Natural killer cell (primary cell): ENCODE measurements around the gene PCDHAC2. TPM values are rescaled to one million over a fixed set of nuclear protein-coding genes. Genes with fewer than 3 reads are reported as not detected.

Source experiments
- ATAC-seq, 3 donors: fragments of 150-1000 bp in 2 of 3; fragments of 200-7000 bp in 1 of 3; cut with Tn5 transposase; 1 replicate in 1 of 3; 2 replicates in 2 of 3; pipeline ENCODE4 v1.10.0; 2021; ENCODE audit warnings: mild to moderate bottlenecking in 2 of 3, moderate library complexity in 2 of 3
- DNase-seq, 2 donors: peaks; one replicate each; pipeline versions ENCODE4 v3.0.0 to v3.0.0-alpha.2; 2013 to 2021; ENCODE audit warnings: mixed read lengths in 1 of 2
- H3K27ac ChIP-seq: one replicate; pipeline ENCODE4 v1.5.1; 2013; ENCODE audit warnings: mild to moderate bottlenecking, low read length
- H3K27me3 ChIP-seq: one replicate; pipeline ENCODE4 v1.6.1; 2013; ENCODE audit warnings: low read length; ENCODE audit not compliant: control insufficient read depth, insufficient read depth
- H3K36me3 ChIP-seq: one replicate; pipeline ENCODE4 v1.6.1; 2013; ENCODE audit warnings: low read length; ENCODE audit not compliant: control insufficient read depth, insufficient read depth
- H3K4me1 ChIP-seq: one replicate; pipeline ENCODE4 v1.6.1; 2013; ENCODE audit warnings: low read length; ENCODE audit not compliant: control insufficient read depth, insufficient read depth
- H3K4me3 ChIP-seq: one replicate; pipeline ENCODE4 v1.5.1; 2013; ENCODE audit warnings: low read length
- H3K9me3 ChIP-seq: one replicate; pipeline ENCODE4 v1.6.1; 2013; ENCODE audit warnings: low read length; ENCODE audit not compliant: control insufficient read depth, insufficient read depth
- H3K27ac Mint-ChIP-seq, 2 donors: one replicate each; pipeline ENCODE4 v1.8.0; 2022; ENCODE audit warnings: mild to moderate bottlenecking in 2 of 2, mixed read lengths in 2 of 2, moderate library complexity in 1 of 2
- H3K27me3 Mint-ChIP-seq, 2 donors: one replicate each; pipeline ENCODE4 v1.8.0; 2022; ENCODE audit warnings: low read depth in 2 of 2, mixed read lengths in 2 of 2
- H3K36me3 Mint-ChIP-seq: one replicate; pipeline ENCODE4 v1.8.0; 2022; ENCODE audit warnings: mixed read lengths
- H3K4me1 Mint-ChIP-seq, 2 donors: one replicate each; pipeline ENCODE4 v1.8.0; 2022; ENCODE audit warnings: mixed read lengths in 2 of 2
- H3K4me3 Mint-ChIP-seq: one replicate; pipeline ENCODE4 v1.8.0; 2022; ENCODE audit warnings: mild to moderate bottlenecking, moderate library complexity, mixed read lengths
- H3K9me3 Mint-ChIP-seq, 2 donors: one replicate each; pipeline ENCODE4 v1.8.0; 2022; ENCODE audit warnings: mixed read lengths in 2 of 2
- CTCF ChIP-seq: fragments of 200-600 bp; IDR thresholded peaks from one replicate; pipeline ENCODE4 v1.8.0; 2022; ENCODE audit warnings: antibody characterized with exemption
- WGBS: methylation state at CpG from one replicate; pipeline ENCODE4 v1.1.7; 2013; ENCODE audit warnings: missing lambda C conversion rate; ENCODE audit not compliant: insufficient coverage; 5-methylcytosine and 5-hydroxymethylcytosine counted together
- intact Hi-C: fragments of 100-400 bp; cut with micrococcal nuclease; formaldehyde crosslinking; loops from one replicate; pipeline ENCODE4 v1.14.2; 2022
- total RNA-seq, 4 donors: library from RNA; stranded (reverse); fragments of 120-200 nt in 1 of 4; gene quantifications; one replicate each; pipeline versions ENCODE4 v1.2.3 to v1.2.4, GENCODE V29; 2013 to 2022

PCDHAC2 gene
- total RNA-seq, 3 donors from 2014 or later (not counting 1 experiment from before 2014, with no cell fraction given) = not detected

DNA sequence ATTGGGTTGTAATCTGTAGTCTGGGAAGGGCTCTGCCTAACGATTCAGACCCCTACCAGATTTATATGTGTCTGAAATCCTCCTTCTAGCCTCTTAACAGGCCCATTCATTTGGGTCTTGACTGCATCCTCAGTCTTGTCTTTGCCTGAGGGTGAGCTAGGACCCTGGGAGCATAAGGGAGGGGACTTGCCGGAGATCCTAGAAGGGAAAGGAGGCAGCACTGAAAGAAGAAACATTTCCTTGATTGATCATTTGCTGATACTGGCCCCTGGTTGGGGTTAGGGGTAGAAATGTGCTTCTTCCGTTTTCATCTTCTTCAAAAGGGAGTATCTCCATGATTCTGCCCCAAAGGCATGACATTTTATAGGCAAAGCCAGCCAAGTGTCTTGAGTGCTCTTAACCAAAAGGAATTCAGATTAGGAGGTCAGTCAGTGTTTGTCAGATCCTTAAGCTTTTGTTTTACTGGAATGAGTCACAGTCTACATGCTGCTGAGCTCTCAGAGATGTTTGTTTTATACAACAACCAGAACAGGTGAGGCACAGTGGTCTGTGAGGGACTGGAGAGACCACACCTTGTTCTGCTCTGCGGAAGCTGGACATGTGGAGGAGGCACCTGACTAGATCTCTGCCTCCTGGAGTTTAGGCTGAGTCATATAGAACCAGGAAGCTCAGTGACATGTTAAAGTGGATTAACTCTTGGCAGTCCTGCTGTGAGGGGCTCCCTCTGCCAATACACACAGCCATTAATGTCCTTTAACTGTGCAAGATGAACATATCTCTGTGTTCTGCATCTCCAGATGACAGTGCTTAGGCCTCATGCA, 37.7 kb downstream of the PCDHAC2 start:
- Mint-ChIP-seq H3K4me3 (no peak overlapping the region), H3K9me3 (peaks cover 12 to 13% of the 10 kb centered on the region in 2 donors), H3K4me1 (no peaks in the 10 kb centered on the region), H3K36me3 (peaks cover 7% of the 10 kb centered on the region), H3K27ac (no peak overlapping the region), H3K27me3 (peaks cover 11 to 17% of the 10 kb centered on the region in 2 donors)
- Histone ChIP-seq H3K27me3 (no peaks in the 10 kb centered on the region), H3K9me3 (no peaks in the 10 kb centered on the region), H3K27ac (no peak overlapping the region), H3K4me1 (no peaks in the 10 kb centered on the region), H3K4me3 (no peak overlapping the region), H3K36me3 (no peaks in the 10 kb centered on the region)
- no peak for DNase-seq
- 27% methylated on average over 3 of the region's 4 CpGs for WGBS
- intact Hi-C loops = no loop called here
- no peak for ATAC-seq
- TF ChIP-seq CTCF = no peak

DNA sequence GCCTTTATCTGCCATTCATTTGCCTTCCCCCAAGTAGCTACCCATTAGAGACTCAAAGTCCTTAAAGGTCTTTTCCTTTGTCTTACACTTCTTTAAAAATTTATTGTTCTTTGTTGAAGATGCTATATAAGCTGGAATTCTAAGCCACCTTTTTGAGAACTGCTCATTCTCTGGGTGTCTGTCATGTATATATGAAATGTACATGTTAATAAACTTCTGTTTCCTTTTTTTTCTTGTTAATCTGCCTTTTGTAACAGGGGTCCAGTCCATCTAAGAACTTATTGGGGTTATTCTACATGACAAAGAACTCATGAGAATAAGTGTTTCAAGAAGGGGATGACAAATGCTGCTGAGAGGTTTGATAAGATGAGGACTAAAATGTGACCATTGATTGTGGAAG, 41.5 kb downstream of the PCDHAC2 start:
- no peaks in the 10 kb centered on the region for H3K4me1 Mint-ChIP-seq
- no peak overlapping the region for H3K4me3 ChIP-seq
- DNase-seq (no peak), ATAC-seq (no peak)
- H3K27ac ChIP-seq = no peak overlapping the region
- H3K27me3 Mint-ChIP-seq = peaks cover 0 to under 1% of the 10 kb centered on the region in 2 donors
- H3K36me3 Mint-ChIP-seq = peaks cover 2% of the 10 kb centered on the region
- no peaks in the 10 kb centered on the region for H3K27me3 ChIP-seq
- H3K9me3 ChIP-seq = no peaks in the 10 kb centered on the region
- no peaks in the 10 kb centered on the region for H3K36me3 ChIP-seq
- H3K4me1 ChIP-seq = no peaks in the 10 kb centered on the region
- no peak overlapping the region for H3K4me3 Mint-ChIP-seq
- intact Hi-C loops = no loop called here
- no peak for TF ChIP-seq CTCF
- H3K9me3 Mint-ChIP-seq = peaks cover 9 to 11% of the 10 kb centered on the region in 2 donors
- H3K27ac Mint-ChIP-seq = no peak overlapping the region

DNA sequence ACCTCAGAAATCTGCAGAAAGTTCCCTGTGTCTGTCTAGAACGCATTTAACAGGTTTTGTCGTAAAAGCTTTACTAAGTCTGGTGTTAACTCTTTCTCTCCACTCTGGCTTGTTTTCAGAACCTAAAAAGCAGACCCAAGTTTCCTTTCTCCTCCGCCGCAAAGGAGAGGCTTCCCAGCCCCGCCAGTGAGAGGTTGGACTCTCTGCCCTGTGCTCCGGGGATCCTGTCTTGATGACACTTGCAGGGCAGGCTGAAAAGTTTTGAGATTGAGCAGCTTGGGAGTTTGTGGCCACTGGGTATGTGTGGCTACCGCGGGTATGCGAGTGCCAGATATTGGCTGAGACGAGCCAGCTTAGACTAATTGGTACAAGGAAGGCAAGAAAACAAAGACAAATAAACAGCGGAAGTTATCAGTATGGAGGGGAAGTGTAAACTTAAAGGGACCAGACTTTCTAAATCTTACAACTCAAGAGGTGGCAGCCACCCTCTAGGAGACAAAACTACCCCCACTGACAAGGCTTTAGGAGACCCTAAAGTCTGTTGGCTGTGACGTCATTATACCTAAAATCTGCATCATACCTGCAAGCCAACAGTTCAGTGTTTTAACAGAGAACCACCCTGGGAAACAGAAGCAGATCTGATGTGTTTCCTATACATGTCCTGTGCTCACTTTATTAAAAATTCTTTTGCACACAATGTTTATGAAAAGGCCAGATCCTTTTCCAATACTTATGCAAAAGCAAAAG, 43.9 kb downstream of the PCDHAC2 start:
- no peaks in the 10 kb centered on the region for H3K4me1 Mint-ChIP-seq
- peaks cover 8 to 11% of the 10 kb centered on the region in 2 donors for H3K9me3 Mint-ChIP-seq
- intact Hi-C loops = no loop called here
- ATAC-seq = no peak
- H3K27ac ChIP-seq = no peak overlapping the region
- no peaks in the 10 kb centered on the region for H3K27me3 Mint-ChIP-seq
- no peak overlapping the region for H3K27ac Mint-ChIP-seq
- H3K27me3 ChIP-seq = no peaks in the 10 kb centered on the region
- no peaks in the 10 kb centered on the region for H3K4me1 ChIP-seq
- no peak for DNase-seq
- H3K36me3 ChIP-seq = no peaks in the 10 kb centered on the region
- H3K4me3 Mint-ChIP-seq = no peak overlapping the region
- H3K36me3 Mint-ChIP-seq = no peaks in the 10 kb centered on the region
- TF ChIP-seq CTCF = no peak
- 53% methylated on average over 11 of the region's 12 CpGs for WGBS
- no peak overlapping the region for H3K4me3 ChIP-seq
- no peaks in the 10 kb centered on the region for H3K9me3 ChIP-seq
